DOHH2 (cell line): Measurements from ENCODE around the gene ZNF185.

Experiments used
- EZH2phosphoT487 ChIP-seq: fragments of 200-600 bp; sonication (generic); IDR thresholded peaks from 2 replicates; pipeline ENCODE4 v1.6.1; 2017; ENCODE audit warnings: borderline replicate concordance, mild to moderate bottlenecking, antibody characterized with exemption, low read length, moderate library complexity, mixed read lengths
- TF ChIP-seq, protein P1 (sequence below): fragments of 200-600 bp; sonication (generic); IDR thresholded peaks from one replicate; pipeline ENCODE4 v1.5.1; 2014; ENCODE audit warnings: antibody characterized with exemption, mild to moderate bottlenecking, low read depth, low read length; ENCODE audit not compliant: poor library complexity, severe bottlenecking

DNA sequence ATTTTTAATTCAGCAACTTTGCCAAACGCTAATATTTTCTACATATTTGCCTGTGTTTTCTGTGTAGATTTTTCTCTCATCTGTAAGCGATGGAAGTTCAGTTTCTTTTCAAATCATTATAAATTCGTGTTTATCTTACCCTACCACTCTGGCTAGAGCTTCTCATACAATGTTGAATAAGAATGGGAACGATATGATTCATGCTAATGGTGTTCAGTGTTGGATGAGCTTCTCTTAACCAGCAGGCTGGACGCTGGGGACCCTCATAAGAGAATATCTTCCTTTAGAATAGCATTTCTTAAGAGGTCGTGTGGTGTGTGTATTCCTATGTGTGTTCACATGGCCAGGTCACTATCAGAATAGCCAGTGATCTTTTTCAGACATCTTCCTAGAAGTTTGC is 36.0 kb upstream of the ZNF185 start:
- TF ChIP-seq, protein P1, sequence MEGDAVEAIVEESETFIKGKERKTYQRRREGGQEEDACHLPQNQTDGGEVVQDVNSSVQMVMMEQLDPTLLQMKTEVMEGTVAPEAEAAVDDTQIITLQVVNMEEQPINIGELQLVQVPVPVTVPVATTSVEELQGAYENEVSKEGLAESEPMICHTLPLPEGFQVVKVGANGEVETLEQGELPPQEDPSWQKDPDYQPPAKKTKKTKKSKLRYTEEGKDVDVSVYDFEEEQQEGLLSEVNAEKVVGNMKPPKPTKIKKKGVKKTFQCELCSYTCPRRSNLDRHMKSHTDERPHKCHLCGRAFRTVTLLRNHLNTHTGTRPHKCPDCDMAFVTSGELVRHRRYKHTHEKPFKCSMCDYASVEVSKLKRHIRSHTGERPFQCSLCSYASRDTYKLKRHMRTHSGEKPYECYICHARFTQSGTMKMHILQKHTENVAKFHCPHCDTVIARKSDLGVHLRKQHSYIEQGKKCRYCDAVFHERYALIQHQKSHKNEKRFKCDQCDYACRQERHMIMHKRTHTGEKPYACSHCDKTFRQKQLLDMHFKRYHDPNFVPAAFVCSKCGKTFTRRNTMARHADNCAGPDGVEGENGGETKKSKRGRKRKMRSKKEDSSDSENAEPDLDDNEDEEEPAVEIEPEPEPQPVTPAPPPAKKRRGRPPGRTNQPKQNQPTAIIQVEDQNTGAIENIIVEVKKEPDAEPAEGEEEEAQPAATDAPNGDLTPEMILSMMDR = no peak
- TF ChIP-seq EZH2phosphoT487 = no peak
